K562 (cell line): ENCODE results near the gene PGR.

Experiments
- ETV5 ChIP-seq: sonication (generic); formaldehyde crosslinking; IDR thresholded peaks from 2 replicates; pipeline ENCODE4 v1.4.0; 2020; ENCODE audit warnings: low read depth, mild to moderate bottlenecking, missing genetic modification reagents
- TF ChIP-seq, protein P1 (sequence below), 3 experiments: fragments of 200-800 bp in 1 of 3; fragments of 250-450 bp in 1 of 3; fragments of 450-650 bp in 1 of 3; sonication (Bioruptor Pico) in 1 of 3; sonication (Bioruptor generic) in 1 of 3; formaldehyde crosslinking in 1 of 3; IDR thresholded peaks; 2 replicates each; pipeline versions ENCODE4 v1.6.1 to v1.8.0; 2016 to 2022; ENCODE audit warnings: mild to moderate bottlenecking in 2 of 3, missing genetic modification characterization in 2 of 3, missing compliant biosample characterization in 1 of 3, moderate library complexity in 1 of 3

DNA sequence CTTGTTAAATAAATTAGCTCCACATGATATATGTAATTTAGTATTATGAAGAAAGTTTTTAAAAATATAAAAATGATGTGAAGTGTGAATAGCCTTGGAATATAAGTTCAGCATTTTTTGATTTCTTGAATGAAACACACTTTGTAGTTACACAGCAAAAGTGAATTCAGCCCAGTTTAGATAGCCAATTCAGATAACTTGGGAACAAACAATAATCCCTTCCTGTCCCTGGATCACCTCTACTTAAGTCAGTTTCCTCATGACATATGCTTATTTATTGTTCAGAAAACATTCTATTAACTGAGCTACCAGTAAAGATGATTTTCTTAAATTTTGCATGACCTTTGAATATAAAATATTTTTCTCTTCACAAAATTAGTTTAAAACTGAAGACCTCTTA lies 107.4 kb downstream of the PGR start:
- TF ChIP-seq, protein P1, sequence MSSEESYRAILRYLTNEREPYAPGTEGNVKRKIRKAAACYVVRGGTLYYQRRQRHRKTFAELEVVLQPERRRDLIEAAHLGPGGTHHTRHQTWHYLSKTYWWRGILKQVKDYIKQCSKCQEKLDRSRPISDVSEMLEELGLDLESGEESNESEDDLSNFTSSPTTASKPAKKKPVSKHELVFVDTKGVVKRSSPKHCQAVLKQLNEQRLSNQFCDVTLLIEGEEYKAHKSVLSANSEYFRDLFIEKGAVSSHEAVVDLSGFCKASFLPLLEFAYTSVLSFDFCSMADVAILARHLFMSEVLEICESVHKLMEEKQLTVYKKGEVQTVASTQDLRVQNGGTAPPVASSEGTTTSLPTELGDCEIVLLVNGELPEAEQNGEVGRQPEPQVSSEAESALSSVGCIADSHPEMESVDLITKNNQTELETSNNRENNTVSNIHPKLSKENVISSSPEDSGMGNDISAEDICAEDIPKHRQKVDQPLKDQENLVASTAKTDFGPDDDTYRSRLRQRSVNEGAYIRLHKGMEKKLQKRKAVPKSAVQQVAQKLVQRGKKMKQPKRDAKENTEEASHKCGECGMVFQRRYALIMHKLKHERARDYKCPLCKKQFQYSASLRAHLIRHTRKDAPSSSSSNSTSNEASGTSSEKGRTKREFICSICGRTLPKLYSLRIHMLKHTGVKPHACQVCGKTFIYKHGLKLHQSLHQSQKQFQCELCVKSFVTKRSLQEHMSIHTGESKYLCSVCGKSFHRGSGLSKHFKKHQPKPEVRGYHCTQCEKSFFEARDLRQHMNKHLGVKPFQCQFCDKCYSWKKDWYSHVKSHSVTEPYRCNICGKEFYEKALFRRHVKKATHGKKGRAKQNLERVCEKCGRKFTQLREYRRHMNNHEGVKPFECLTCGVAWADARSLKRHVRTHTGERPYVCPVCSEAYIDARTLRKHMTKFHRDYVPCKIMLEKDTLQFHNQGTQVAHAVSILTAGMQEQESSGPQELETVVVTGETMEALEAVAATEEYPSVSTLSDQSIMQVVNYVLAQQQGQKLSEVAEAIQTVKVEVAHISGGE (CRISPR knock-in tag; IDR thresholded peaks at IDR 0.05) = no peak
- TF ChIP-seq ETV5 (CRISPR knock-in tag) = no peak
